ENCODE measurements around the gene RESF1. TPM values are rescaled to one million over a fixed set of nuclear protein-coding genes. Genes with fewer than 3 reads are reported as not detected.

The RESF1 gene
- total RNA-seq, 1 experiment from 2014 or later: 172 TPM

GRCh38 chr12:31970199-31970598, 11.0 kb downstream of the RESF1 start:
- Histone ChIP-seq H4K91ac (ENCODE audit: insufficient read length, low read depth, low read length) (no peak overlapping the region), H2AK5ac (ENCODE audit: insufficient read length, low read length) (no peak overlapping the region), H4K20me1 (ENCODE audit: control insufficient read depth, insufficient read depth, insufficient read length) (no peaks in the 10 kb centered on the region), H3K18ac (ENCODE audit: insufficient read length, low read depth, low read length) (no peak overlapping the region), H3K9me3 (ENCODE audit: control insufficient read depth, low read depth, low read length) (no peaks in the 10 kb centered on the region), H3K4me1 (ENCODE audit: insufficient read depth, low read length) (peaks cover 10% of the 10 kb centered on the region; the same call in 1 of the 2 replicates), H3K27ac (ENCODE audit: insufficient read length, low read depth, low read length) (no peak overlapping the region), H2BK5ac (ENCODE audit: insufficient read length, low read length) (no peak overlapping the region), H3K56ac (ENCODE audit: insufficient read length, low read depth, low read length) (no peak overlapping the region), H3K23me2 (ENCODE audit: insufficient read length, low read depth, low read length, poor library complexity, severe bottlenecking) (no peaks in the 10 kb centered on the region), H2BK20ac (ENCODE audit: low read depth, low read length, poor library complexity, severe bottlenecking) (no peak overlapping the region), H2AFZ (ENCODE audit: low read length) (no peak overlapping the region), H3K79me2 (ENCODE audit: insufficient read depth, low read length) (peaks cover 38% of the 10 kb centered on the region), H2BK15ac (ENCODE audit: low read depth, low read length) (no peak overlapping the region), H3T11ph (ENCODE audit: low read length) (no peak overlapping the region), H3K4ac (ENCODE audit: low read depth, low read length) (no peak overlapping the region), H3K4me2 (ENCODE audit: insufficient read depth, insufficient read length, low read length) (no peak overlapping the region), H4K8ac (replicated peaks; ENCODE audit: insufficient read length, low read depth, low read length) (no peak overlapping the region), H3K23ac (ENCODE audit: insufficient read length, low read depth, low read length) (no peak overlapping the region), H3K9ac (ENCODE audit: extremely low read depth, insufficient read length, low read length) (no peak overlapping the region), H2BK120ac (ENCODE audit: low read depth, low read length, poor library complexity, severe bottlenecking) (no peak overlapping the region), H3K79me1 (ENCODE audit: insufficient read depth, low read depth, low read length, poor library complexity, severe bottlenecking) (peaks cover 3% of the 10 kb centered on the region), H3K27me3 (ENCODE audit: insufficient read depth, low read length) (no peaks in the 10 kb centered on the region), H4K5ac (ENCODE audit: insufficient read length, low read depth, low read length) (no peak overlapping the region), H2BK12ac (ENCODE audit: insufficient read length, low read depth, low read length) (no peak overlapping the region), H3K14ac (ENCODE audit: insufficient read depth, low read length) (no peak overlapping the region)
- H3K36me3 Mint-ChIP-seq (ENCODE audit: insufficient read depth in 1 of 3, low read depth in 3 of 3): peaks cover 72 to 84% (median 72%) of the 10 kb centered on the region in 3 experiments
- TF ChIP-seq CTCF (conservative IDR thresholded peaks at IDR 0.05): no peak
- no peak overlapping the region for H3K4me3 Mint-ChIP-seq
- peaks cover 25 to 27% of the 10 kb centered on the region in 2 experiments for H3K4me1 Mint-ChIP-seq
- no peak overlapping the region for H3K27ac Mint-ChIP-seq
- H3K9me3 Mint-ChIP-seq: peaks cover 13 to 42% of the 10 kb centered on the region in 2 experiments; a peak in 4 of 5 replicates
- no peaks in the 10 kb centered on the region for H3K27me3 Mint-ChIP-seq (ENCODE audit: low read depth)
- no peak for DNase-seq
